ENCODE measurements around the gene VCAN.

GRCh38 chr5:83564069-83564749 lies 92.7 kb downstream of the VCAN start:
- TF ChIP-seq POLR2AphosphoS5 (IDR thresholded peaks at IDR 0.05) (no peak), CTCF (IDR thresholded peaks at IDR 0.05 in 8 of 11, conservative IDR thresholded peaks at IDR 0.05 in 3 of 11) (peak in 10 of 11 experiments; percentile 18 to 66 (median 52))

Data from spleen (tissue), 7 donors.